Hypothalamus (tissue), 51 donors: ENCODE results near the gene NDUFA12.

ENCODE experiments used
- DNase-seq, 51 donors: peaks; one replicate each; lab custom pipeline; 2025; lab: John Stamatoyannopoulos, UW

Gene NDUFA12

DNA sequence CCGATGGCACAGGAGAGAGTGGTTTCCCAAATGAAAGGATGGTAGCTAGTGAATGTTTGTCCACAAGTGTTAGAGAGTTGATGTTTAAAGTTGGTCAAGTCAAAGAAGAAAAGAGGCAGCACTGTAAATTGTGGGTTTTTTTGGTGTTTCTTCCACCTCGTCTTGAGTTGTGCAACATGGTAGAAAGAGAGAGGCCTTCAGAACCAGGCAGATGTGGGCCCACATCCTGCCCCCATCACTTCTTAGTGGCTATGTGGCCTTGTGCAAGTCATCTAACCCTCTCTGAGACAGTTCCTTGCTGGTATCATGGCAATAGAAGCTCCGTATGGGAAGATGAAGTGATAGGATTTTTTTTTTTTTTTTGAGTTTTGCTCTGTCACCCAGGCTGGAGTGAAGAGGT is 60.8 kb downstream of the NDUFA12 start:
- DNase-seq, result no peak

DNA sequence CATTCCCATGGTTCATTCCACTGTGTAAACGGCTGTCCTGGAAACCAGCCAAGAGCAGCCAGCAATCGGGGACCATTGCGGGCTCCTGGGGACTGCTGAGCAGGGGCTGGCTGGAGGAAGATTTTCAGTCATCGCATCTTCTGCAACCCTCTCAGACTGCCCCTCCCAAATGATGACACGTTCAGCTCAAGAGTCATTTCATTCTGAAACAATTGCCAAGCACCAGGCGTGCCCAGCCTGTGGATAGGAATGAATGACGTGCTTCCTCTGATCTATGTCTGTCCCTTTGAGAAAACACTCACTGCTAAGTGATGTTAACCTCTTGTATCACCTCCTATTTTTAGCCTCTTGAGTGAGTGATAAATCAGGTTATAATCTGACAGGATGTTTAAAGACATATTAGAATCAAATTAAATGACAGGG is 62.0 kb downstream of the NDUFA12 start:
- peak in 15 of 51 donors; percentile 1 to 34 (median 6) for DNase-seq

DNA sequence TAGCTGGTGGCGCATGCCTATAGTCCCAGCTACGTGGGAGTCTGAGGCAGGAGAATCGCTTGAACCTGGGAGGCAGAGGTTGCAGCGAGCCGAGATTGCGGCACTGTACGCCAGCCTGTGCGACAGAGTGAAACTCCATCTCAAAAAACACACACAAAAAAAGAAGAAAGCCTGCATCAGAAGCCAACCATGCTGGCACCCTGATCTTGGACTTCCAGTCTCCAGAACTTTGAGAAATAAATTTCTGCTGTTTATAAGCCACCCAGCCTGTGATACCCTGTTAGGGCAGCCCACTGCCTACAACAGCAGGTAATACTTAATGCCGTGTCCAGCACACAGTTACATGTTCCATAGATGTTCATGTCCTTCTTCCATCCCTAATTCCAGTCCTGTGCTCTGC is 62.7 kb downstream of the NDUFA12 start:
- no peak for DNase-seq

DNA sequence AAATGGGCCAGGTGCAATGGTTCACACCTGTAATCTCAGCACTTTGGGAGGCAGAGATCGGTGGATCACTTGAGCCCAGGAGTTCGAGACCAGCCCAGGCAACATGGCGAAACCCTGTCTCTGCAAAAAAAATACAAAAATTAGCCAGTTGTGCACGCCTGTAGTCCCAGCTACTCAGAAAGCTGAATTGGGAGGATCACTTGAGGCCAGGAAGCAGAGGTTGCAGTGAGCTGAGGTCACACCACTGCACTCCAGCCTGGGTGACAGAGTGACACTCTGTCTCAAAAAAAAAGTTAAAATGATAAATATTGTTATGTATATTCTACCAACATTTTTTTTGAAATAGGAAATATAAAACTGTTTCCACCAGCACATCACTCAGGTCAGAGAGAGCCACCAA is 64.9 kb downstream of the NDUFA12 start:
- DNase-seq, result no peak

DNA sequence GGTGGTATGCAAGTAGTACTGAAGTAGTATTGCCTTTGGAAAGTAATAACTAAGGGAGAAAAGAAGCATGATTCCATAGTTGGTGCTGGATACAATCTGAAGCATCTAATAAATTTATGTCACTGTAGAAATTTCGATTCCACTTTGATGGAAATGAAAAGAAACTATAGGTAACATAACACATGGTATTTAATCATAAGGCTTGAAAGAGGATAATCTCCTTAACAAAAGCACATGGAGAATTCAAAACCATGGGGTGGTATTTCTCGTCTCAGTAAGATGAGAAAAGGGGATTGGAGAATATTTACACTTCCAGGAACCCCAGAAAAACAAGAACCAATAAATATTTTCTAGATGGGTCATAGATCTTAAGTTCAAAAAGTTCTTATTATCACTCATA is 72.7 kb downstream of the NDUFA12 start:
- DNase-seq, result no peak

DNA sequence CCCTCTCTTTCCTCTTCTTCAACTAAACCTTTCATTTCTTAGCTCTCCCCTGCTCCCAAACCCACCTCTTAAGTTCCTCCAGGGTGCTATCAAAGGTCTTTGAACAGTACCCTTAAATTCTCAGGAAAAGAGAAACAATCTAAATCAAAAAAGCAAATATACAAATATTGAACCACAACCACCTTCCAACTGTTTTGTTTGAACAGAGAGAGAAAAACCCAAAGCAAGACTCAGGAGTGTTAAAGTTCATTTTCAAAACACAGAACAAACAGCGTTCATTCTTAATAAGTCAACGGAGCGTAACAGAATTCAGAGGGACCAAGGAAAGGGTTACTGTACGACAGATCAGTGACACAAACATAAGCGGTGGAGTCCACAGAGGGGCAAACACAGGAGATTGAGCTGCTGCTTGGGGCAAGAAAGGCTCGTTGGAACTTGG is 73.3 kb downstream of the NDUFA12 start:
- DNase-seq, result no peak

DNA sequence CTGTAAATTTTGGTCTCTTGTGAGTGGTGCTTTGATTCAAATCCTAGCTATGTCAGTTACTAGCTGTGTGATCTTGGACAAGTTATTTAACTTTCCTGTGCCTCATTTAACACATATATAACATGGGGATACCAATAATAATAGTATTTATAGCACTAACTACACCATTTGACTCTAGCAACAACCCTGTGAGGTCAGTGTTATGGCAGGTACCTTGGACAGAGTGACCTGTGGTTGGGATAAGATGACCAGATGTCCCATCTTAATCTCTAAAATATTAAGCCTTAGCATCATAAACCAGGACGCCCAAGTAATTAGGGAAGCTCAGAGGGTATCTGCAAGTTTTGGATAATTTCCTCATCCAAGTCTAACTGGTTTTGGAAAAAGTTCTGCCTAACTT is 73.7 kb downstream of the NDUFA12 start:
- no peak for DNase-seq

DNA sequence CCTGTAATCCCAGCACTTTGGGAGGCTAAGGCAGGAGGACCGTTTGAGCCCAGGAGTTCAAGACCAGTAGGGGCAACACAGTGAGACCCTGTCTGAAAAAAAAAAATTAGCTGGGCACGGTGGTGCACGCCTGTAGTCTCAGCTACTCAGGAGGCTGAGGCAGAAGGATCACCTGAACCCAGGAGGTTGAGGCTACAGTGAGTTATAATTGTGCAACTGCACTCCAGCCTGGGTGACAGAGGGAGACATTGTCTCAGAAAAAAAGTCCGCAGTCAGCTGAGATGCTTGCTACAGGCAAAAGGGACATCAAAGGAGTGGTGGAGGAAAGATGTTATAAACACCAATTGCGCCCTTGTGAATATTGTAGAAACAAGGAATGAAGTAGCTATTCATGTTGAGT is 77.8 kb downstream of the NDUFA12 start:
- no peak for DNase-seq

DNA sequence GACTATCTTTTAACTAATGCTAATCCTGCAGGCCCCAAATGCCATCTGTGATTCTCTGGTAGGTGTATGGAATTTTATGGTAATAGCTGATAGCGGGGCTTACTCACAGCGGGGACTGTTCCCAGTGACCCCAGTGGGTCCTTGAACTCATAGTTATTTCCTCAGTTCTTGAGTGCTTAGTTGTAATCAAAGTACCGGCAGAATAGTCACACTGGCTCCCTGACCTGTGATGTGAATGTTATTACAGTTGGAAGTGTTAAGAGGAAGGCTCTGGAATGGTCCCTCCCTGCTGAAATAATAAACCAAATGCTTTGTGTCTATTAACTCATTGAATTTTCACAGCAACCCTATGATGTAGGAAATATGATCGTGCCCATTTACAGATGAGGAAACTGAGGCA is 78.3 kb downstream of the NDUFA12 start:
- DNase-seq, result no peak

DNA sequence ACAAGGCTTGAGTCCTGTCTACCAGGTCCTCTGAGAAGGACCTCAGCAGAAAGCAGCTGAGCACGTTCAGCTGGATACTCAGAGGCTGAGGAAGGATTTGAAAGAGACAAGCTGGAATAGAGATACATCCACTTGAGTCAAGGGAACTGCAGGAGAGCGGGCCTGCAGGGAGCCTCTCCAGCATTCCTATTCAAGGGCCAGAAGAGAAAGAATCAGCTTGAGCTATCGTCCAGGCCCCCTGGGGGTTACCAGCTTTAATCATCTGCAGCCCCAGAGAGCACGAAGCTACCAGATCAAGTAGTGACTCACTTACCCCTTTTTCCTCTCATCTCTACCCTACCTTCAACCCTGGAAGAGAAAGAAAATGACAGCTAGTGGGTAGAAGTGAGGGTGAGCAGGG is 80.9 kb downstream of the NDUFA12 start:
- no peak for DNase-seq
